ENCODE measurements around the gene COX5A.
A peak's percentile ranks its signal among the peaks of the same experiment; 100 is the strongest.

The COX5A gene

DNA sequence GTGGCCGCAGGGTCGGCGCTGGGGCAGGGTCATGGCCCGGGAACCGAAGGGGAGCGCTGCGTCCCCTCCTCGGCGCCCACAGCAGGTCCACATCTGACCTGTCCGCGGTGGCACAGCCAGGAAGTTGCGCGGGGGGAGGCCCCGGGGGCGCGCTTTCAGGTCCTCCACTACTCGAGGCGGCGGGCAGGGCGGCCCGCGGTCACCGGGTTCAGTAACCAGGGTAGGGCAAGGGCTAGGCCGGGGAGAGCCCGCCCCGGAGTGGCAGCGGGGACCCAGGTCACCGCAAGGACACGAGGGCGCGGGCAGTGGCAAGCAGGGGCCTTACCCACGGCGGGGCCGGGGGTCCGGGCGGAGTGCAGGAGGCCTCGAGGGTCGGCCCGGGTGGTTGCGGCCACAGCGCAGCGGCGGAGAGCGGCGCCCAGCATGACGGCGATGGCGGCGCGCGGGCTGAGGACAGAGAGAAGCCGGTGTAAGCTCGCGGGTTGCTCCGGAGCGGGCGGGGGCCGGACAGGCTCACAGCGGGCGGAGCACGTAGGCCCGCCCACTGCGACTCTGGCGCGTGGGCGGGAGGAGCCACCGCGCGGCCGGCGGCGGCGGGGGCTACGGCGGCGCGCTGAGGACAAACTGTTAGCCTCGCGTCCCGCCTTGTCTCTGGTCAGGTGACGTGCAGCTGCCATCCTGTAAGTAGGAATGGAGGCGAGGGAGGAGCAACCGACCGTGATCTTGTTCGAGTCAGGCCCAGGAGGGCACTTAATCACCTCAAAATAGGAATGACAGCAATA, at the start of gene COX5A:
TSS of gene COX5A (minus strand) at position 484 of the 782 bp plus-strand sequence. CDS start at position 425, 59 bp downstream.
- Mint-ChIP-seq H3K4me3 (peak within 1 kb of the TSS; percentile 85), H3K9me3 (no peaks in the 10 kb centered on the region), H3K27me3 (peaks cover 1% of the 10 kb centered on the region), H3K4me1 (ENCODE audit: low read depth) (peaks cover 20% of the 10 kb centered on the region), H3K36me3 (ENCODE audit: low read depth) (peaks cover 23% of the 10 kb centered on the region), H3K27ac (peak within 1 kb of the TSS; percentile 88)
- intact Hi-C loops (cut with micrococcal nuclease) = loop anchor here (5.0 kb wide), 3 partner anchors 35 to 160 kb away; partner anchors contain the start of gene ULK3

DNA sequence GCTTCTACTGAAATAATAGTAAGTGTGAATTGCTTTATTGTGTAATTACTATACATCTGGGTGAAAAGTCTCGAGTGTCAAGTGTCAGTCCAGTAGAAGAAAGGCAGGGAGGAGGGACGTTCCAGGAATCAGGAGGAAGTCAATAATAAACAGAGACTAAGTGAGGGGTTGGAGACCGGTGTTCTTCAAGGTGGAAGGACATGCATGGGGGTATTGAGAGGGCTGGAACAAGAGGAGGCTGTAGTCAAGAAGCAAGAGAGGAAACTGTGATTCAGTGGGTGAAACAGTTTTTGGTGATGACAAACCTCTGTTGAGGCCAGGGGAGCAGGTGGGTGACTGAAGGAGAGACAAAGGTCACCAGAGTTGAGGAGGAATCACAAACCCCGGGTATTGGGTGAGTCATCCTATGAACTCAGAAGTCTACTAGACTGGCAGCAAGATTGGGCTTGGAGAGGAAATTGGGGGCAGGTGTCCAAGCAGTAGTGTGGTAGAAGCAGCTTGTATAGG, 45.9 kb upstream of the COX5A start:
- H3K4me3 Mint-ChIP-seq = no peak overlapping the region
- no peaks in the 10 kb centered on the region for H3K9me3 Mint-ChIP-seq
- peaks cover 28% of the 10 kb centered on the region for H3K27me3 Mint-ChIP-seq
- H3K27ac Mint-ChIP-seq = no peak overlapping the region
- peaks cover 7% of the 10 kb centered on the region for H3K4me1 Mint-ChIP-seq (ENCODE audit: low read depth)
- no peaks in the 10 kb centered on the region for H3K36me3 Mint-ChIP-seq (ENCODE audit: low read depth)
- intact Hi-C loops (cut with micrococcal nuclease) = no loop called here

DNA sequence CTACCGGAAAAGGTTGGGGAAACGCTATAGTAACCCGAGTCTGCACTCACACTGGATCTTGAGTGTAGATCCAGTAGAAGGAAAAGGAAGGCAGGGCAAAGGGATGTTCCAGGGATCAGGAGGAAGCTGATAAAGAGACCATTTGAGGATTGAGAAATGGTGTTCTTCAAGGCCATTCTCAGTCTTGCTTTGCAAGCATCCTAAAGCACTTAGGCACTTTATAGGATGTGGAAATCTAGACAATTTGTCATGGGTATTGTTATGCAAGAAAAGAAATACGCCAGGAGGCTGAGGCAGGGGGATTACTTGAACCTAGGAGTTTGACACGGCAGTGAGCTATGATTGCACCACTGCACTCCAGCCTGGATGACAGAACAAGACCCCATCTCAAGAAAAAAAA, 44.3 kb upstream of the COX5A start:
- H3K9me3 Mint-ChIP-seq = no peaks in the 10 kb centered on the region
- H3K4me1 Mint-ChIP-seq (ENCODE audit: low read depth) = peaks cover 7% of the 10 kb centered on the region
- no peaks in the 10 kb centered on the region for H3K36me3 Mint-ChIP-seq (ENCODE audit: low read depth)
- peaks cover 25% of the 10 kb centered on the region for H3K27me3 Mint-ChIP-seq
- H3K27ac Mint-ChIP-seq = no peak overlapping the region
- intact Hi-C loops (cut with micrococcal nuclease) = no loop called here
- no peak overlapping the region for H3K4me3 Mint-ChIP-seq

DNA sequence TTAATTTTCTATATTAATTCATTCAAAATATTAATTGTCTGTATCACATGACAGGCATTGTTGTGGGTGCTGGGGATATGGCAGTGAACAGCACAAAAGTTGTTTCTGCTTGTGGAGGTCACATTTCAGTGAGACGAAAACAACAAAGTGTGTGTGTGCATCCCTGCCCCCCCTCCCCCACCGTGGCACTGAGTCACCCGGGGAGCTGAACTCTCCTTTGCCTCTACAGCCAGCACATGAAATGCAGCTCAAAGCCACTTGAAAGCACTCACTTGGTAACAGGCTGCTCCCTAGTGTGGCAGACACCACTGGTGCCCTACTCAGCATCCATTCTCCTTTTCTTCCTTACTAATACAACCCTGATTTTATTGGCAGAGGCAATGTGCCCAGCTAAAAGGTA, 40.6 kb upstream of the COX5A start:
- Mint-ChIP-seq H3K27me3 (peaks cover 18% of the 10 kb centered on the region), H3K9me3 (no peaks in the 10 kb centered on the region), H3K4me3 (no peak overlapping the region), H3K36me3 (ENCODE audit: low read depth) (no peaks in the 10 kb centered on the region), H3K4me1 (ENCODE audit: low read depth) (peaks cover under 1% of the 10 kb centered on the region), H3K27ac (no peak overlapping the region)
- intact Hi-C loops (cut with micrococcal nuclease) = no loop called here

DNA sequence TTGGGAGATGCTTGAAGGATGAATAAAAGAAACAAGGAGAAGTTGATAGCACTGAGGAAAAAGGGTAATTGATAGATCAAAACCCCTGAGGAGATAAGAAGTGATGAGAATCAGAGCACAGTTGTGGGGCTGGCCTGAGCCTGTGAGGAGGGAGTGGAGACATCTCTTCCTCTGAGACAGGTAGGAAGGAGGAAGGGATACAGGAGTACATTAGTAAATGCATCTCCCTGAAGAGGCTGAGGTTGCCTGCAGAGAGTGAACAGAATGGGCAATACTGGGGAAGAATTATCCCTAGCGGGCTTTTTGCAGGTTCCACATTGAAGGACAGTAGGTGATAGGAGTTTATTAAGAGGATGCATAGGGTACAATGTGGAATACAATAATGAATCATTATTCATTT, 40.2 kb upstream of the COX5A start:
- no peaks in the 10 kb centered on the region for H3K36me3 Mint-ChIP-seq (ENCODE audit: low read depth)
- intact Hi-C loops (cut with micrococcal nuclease) = no loop called here
- H3K9me3 Mint-ChIP-seq = no peaks in the 10 kb centered on the region
- no peak overlapping the region for H3K4me3 Mint-ChIP-seq
- H3K4me1 Mint-ChIP-seq (ENCODE audit: low read depth) = no peaks in the 10 kb centered on the region
- peaks cover 18% of the 10 kb centered on the region for H3K27me3 Mint-ChIP-seq
- no peak overlapping the region for H3K27ac Mint-ChIP-seq

DNA sequence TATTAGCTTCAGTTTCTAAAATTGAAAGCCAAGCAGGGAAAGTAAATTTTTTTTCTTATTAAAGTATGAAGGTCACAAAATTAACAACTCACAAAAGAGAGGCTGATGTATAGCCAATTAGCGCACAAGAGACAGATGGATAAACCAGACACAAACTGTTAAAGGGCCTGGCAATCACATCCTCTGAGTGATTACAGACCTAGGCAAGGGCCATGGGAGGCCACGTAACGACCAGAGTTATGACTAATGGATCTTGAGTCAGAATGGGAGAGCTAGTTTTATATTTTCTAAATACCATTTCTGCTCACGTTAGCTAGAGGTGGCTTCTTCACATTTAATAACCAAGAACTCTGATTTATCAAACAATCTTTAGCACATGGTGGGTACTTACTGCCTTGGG, 39.7 kb upstream of the COX5A start:
- no peaks in the 10 kb centered on the region for H3K9me3 Mint-ChIP-seq
- no peaks in the 10 kb centered on the region for H3K4me1 Mint-ChIP-seq (ENCODE audit: low read depth)
- intact Hi-C loops (cut with micrococcal nuclease) = no loop called here
- peaks cover 21% of the 10 kb centered on the region for H3K27me3 Mint-ChIP-seq
- no peaks in the 10 kb centered on the region for H3K36me3 Mint-ChIP-seq (ENCODE audit: low read depth)
- H3K27ac Mint-ChIP-seq = no peak overlapping the region
- H3K4me3 Mint-ChIP-seq = no peak overlapping the region

DNA sequence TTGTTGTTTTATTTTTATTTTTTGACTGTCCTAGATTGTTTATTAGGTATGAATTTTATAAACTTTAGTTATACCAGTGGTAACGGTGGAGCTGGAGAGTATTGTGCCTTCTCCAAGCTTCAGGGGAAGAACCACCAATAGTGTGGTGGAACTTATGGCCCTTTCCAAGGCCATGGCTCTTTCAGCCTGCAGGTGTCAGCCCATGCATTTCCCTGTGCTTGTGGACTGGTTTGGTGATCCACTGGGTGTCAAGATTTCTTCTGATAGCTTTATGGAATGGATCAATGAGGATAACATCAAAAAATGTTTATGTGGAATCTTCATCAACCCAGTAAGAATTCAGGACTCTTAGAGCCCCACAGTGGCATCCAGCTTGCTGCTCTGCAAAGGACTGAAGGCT, 38.3 kb upstream of the COX5A start:
- H3K4me3 Mint-ChIP-seq = no peak overlapping the region
- no peaks in the 10 kb centered on the region for H3K36me3 Mint-ChIP-seq (ENCODE audit: low read depth)
- intact Hi-C loops (cut with micrococcal nuclease) = no loop called here
- H3K27ac Mint-ChIP-seq = no peak overlapping the region
- no peaks in the 10 kb centered on the region for H3K9me3 Mint-ChIP-seq
- peaks cover 20% of the 10 kb centered on the region for H3K27me3 Mint-ChIP-seq
- no peaks in the 10 kb centered on the region for H3K4me1 Mint-ChIP-seq (ENCODE audit: low read depth)

DNA sequence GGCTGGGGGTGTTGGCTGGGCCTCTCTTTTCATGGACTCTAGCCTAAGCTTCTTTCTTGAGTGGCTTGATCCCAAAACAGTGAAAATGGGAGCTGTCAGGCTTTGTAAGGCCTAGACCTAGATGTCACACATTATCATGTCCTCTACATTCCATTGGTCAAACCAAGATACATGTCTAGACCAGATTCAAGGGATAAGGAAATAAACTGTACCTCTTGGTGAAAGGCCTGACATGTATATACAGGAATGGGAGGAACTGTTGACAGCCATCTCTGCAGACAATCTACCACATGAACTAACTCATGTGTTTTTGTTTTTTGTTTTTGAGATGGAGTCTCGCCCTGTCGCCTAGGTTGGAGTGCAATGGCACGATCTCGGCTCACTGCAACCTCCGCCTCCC, 29.8 kb upstream of the COX5A start:
- intact Hi-C loops (cut with micrococcal nuclease) = no loop called here
- Mint-ChIP-seq H3K4me1 (ENCODE audit: low read depth) (no peaks in the 10 kb centered on the region), H3K27me3 (peaks cover 15% of the 10 kb centered on the region), H3K36me3 (ENCODE audit: low read depth) (no peaks in the 10 kb centered on the region), H3K4me3 (no peak overlapping the region), H3K27ac (no peak overlapping the region), H3K9me3 (no peaks in the 10 kb centered on the region)

DNA sequence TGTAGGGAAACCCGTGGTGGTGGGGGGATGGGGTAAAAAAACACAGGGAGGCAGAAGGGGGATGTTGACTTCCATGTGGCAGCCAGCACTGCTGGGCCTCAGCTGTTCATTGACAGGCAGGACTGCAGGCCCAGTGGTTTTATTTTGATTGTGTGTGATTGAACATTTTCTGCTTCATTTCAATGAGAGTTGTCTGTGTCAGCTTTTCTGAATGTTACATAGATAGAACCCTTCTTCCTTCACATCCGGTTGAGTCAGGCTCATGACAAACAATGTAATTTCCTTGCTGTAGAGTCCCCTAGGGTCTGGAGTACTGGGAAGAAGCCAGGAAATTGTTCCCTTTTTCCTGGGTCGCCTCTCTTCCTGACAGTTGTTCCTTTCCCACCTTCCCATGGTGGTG, 26.9 kb upstream of the COX5A start:
- intact Hi-C loops (cut with micrococcal nuclease) = no loop called here
- peaks cover 44% of the 10 kb centered on the region for H3K27me3 Mint-ChIP-seq
- H3K27ac Mint-ChIP-seq = no peak overlapping the region
- no peaks in the 10 kb centered on the region for H3K4me1 Mint-ChIP-seq (ENCODE audit: low read depth)
- H3K9me3 Mint-ChIP-seq = no peaks in the 10 kb centered on the region
- H3K36me3 Mint-ChIP-seq (ENCODE audit: low read depth) = no peaks in the 10 kb centered on the region
- no peak overlapping the region for H3K4me3 Mint-ChIP-seq

DNA sequence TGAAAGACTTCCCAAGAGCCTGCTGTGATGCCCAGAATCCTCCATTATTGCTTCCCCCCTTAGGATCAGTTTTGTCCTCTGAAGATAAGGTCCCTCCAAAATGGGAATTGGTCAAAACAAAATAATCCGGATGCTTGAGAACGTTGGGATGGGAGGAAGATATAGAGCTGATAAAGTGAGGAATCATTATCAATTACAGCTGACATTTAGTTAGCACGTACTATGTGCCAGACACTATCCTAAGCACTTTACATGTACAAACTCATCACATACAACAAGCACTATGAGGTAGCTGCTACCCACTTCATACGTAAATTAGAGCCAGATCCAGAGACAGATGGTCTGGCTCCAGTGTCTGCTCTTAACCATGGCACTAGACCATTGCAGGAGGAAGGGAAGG, 25.3 kb upstream of the COX5A start:
- H3K9me3 Mint-ChIP-seq = no peaks in the 10 kb centered on the region
- intact Hi-C loops (cut with micrococcal nuclease) = no loop called here
- H3K27me3 Mint-ChIP-seq = peaks cover 59% of the 10 kb centered on the region
- peaks cover 13% of the 10 kb centered on the region for H3K4me1 Mint-ChIP-seq (ENCODE audit: low read depth)
- no peaks in the 10 kb centered on the region for H3K36me3 Mint-ChIP-seq (ENCODE audit: low read depth)
- H3K4me3 Mint-ChIP-seq = no peak overlapping the region
- H3K27ac Mint-ChIP-seq = no peak overlapping the region

DNA sequence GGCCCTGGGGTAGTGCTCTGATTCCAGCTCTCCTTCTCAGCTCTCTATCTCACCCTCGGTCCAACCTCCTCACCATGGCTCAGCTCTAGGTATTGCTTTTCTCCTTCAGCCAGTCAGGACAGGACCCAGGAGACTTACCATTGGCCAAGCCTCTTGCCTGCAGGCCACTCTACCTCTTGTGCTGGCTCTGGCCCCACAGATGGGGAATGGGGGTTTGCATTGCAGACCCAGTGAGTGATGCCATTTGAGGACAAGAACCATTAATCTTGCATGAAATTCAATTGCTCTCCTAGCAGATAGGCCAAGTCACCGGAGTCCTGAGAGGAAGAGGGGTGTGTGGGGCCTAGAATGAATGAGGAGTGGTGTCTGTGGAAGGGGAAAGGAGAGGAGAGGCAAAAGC, 24.8 kb upstream of the COX5A start:
- Mint-ChIP-seq H3K27me3 (peaks cover 64% of the 10 kb centered on the region), H3K36me3 (ENCODE audit: low read depth) (no peaks in the 10 kb centered on the region), H3K4me3 (no peak overlapping the region), H3K4me1 (ENCODE audit: low read depth) (peaks cover 19% of the 10 kb centered on the region), H3K27ac (no peak overlapping the region), H3K9me3 (no peaks in the 10 kb centered on the region)
- intact Hi-C loops (cut with micrococcal nuclease) = no loop called here

DNA sequence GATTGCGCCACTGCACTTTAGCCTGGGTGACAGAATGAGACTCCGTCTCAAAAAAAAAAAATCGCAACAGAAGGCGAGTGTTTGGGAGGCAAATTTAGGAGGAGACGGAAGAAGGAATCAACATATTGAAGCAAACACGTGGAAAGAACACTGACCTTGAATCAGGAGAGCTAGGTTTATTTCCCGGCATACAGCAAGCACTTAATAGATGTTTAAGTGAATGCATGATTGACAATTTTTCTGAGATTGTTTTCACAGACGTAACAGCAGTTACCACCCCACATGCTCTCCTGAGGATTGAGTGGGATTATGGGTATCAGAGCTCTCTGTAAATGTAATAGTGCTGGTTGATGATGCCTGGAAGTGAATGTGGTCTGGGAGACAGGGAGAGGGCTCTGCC, 24.3 kb upstream of the COX5A start:
- Mint-ChIP-seq H3K36me3 (ENCODE audit: low read depth) (no peaks in the 10 kb centered on the region), H3K27ac (no peak overlapping the region), H3K27me3 (peaks cover 69% of the 10 kb centered on the region), H3K4me1 (ENCODE audit: low read depth) (peaks cover 23% of the 10 kb centered on the region), H3K9me3 (no peaks in the 10 kb centered on the region), H3K4me3 (no peak overlapping the region)
- intact Hi-C loops (cut with micrococcal nuclease) = no loop called here

DNA sequence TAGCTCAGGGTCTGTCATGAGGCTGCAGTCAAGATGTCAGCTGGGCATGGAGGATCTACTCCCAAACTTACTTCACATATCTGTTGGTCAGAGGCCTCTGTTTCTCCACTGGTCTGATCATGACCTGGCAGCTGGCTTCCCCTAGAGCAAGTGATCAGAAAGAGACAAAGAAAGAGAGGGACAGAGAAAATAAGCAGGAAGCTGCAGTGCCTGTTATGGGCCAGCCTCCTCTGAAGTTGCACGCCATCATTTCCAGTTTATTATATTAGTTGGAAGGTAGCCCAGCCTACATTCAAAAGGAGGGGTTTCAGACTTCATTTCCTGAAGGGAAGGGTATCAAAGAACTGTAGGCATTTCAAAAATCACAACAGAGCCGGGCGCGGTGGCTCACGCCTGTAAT, 23.7 kb upstream of the COX5A start:
- Mint-ChIP-seq H3K4me3 (no peak overlapping the region), H3K36me3 (ENCODE audit: low read depth) (no peaks in the 10 kb centered on the region), H3K27me3 (peaks cover 72% of the 10 kb centered on the region), H3K9me3 (no peaks in the 10 kb centered on the region), H3K4me1 (ENCODE audit: low read depth) (peaks cover 24% of the 10 kb centered on the region), H3K27ac (no peak overlapping the region)
- intact Hi-C loops (cut with micrococcal nuclease) = no loop called here

DNA sequence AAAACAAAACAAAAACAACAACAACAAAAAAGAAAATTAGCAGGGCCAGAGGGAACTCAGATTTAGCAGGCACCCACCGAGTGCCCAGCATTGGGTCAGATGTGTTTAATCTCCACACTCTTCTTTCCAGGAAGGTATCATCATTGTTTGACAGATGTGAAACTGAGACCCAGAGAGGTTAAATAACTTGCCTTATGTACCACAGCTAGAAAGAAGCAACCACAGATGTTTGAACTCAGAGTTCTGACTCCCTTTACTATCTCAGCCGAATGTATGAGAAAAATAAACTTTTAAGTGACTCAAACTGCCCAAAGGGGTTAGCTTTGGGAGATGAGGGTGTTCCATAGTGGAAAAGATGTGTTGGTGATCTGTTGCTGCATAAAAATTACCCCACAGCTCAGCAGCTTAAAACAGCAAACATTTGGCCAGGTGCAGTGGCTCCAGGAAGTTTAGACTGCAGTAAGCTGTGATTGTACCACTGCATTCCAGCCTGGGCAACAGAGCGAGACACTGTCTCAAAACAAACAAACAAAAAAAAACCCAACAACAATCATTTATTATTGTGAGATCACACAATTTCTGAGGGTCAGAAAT, 23.2 kb upstream of the COX5A start:
- Mint-ChIP-seq H3K4me1 (ENCODE audit: low read depth) (peaks cover 26% of the 10 kb centered on the region), H3K27ac (no peak overlapping the region), H3K9me3 (no peaks in the 10 kb centered on the region), H3K4me3 (no peak overlapping the region), H3K36me3 (ENCODE audit: low read depth) (no peaks in the 10 kb centered on the region), H3K27me3 (peaks cover 72% of the 10 kb centered on the region)
- intact Hi-C loops (cut with micrococcal nuclease) = no loop called here

All from dendritic cell treated with granulocyte-macrophage colony-stimulating factor and Interleukin-4, amounts not matched to agents 40 ng/mL and 50 ng/mL, for 4 days (primary cell).